T1000 (cell line): ENCODE results near the gene ZNF594.
"Not testable (repeated sequence)": the region's sequence is repeated elsewhere in the genome, so short reads cannot be mapped to it uniquely, and the experiment has no call there.

Experiments used
- DNase-seq: peaks from one replicate; lab custom pipeline; 2025; ENCODE audit warnings: mixed read lengths; lab: John Stamatoyannopoulos, UW

Gene ZNF594

GRCh38 chr17:5201011-5201410 is 9.3 kb upstream of the ZNF594 start:
- no peak for DNase-seq

- no peak for DNase-seq
Measured at GRCh38 chr17:5200360-5200759, 8.7 kb upstream of the ZNF594 start.

- no peak for DNase-seq
Measured at GRCh38 chr17:5198472-5198871, 6.8 kb upstream of the ZNF594 start.

DNA sequence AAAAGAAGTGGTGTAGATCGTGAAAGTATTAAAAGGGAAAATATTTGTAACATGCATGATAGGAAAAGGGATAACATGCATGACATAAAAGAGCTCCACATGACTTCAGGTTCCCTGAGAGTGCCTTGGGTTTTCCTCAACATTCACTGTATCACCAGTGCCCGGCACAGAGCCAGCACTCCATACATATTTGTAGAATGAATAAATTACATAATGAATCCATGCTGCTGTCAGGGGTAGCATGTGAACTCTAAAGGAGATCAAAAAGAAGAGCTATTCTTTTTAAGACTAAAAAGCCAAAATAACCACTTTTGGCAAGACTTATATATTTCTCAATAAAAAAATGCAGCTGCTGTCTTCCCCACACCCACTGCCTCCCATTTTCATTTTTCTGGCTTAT is 2.7 kb upstream of the ZNF594 start:
- DNase-seq, result no peak

GRCh38 chr17:5184288-5184687 is 7.4 kb downstream of the ZNF594 start:
- no peak for DNase-seq

DNA sequence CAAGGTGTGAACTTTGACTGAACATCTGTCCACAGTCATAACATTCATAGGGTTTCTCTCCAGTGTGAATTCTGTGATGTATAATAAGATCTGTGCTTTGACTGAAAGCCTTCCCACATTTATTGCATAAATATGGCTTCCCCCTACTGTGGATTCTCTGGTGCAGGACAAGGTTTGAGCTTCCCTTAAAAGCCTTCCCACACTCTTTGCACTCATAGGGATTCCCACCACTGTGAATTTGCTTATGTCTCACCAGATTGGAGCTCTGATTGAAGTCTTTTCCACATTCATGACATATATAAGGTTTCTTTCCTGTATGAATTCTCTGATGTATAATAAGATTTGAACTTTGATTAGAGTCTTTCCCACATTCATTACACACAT is 8.3 kb downstream of the ZNF594 start:
- no peak for DNase-seq

DNA sequence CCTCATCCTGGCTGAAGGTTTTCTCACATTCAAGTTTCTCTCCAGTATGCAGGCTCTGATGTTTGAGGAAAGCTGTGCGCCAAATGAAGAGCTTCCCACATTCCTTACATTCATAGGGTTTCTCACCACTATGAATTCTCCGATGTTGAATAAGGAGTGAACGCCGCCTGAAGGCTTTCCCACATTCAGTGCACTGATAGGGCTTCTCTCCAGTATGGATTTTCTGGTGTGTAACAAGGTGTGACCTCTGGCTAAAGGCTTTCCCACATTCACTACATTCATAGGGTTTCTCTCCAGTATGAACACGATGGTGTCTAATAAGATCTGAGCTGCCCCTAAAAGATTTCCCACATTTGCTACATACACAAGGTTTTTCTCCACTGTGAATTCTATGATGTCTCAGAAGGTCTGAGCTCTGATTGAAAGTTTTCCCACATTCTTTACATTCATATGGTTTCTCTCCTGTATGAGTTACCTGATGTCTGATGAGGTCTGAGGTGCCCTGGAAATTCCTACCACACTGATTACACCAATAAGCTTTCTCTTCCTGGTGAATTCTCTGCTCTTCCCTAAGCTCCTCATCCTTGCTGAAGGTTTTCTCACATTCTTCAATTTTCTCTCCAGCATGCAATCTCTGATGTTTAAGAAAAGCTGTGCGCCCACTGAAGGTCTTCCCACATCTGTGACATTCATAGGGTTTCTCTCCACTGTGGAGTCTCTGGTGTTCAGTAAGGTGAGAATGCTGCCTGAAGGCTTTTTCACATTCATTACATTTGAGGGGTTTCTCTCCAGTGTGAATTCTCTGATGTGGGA is 8.9 kb downstream of the ZNF594 start:
- DNase-seq, result no peak

GRCh38 chr17:5181509-5182305 is 10.0 kb downstream of the ZNF594 start:
- no peak for DNase-seq

DNA sequence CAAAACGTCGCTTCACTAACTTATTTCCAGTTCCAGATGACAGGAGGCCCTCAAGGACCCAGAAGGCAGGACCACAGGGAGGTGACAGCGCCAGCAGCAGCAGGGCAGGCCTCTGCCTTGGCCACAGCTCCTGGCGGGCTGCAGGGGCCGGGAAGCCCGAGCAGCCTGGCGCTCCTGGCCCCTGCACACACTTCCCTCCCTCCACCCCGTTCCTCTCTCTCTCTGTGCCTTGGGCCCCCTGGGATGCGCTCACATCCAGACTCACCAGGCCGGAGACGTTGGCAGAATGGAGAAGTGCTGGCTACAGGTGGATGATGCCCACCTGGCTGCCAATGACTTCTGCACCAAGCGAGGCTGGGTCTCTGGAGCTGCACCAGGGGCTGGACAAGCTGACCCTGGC is 12.7 kb downstream of the ZNF594 start:
- DNase-seq, result no peak

DNA sequence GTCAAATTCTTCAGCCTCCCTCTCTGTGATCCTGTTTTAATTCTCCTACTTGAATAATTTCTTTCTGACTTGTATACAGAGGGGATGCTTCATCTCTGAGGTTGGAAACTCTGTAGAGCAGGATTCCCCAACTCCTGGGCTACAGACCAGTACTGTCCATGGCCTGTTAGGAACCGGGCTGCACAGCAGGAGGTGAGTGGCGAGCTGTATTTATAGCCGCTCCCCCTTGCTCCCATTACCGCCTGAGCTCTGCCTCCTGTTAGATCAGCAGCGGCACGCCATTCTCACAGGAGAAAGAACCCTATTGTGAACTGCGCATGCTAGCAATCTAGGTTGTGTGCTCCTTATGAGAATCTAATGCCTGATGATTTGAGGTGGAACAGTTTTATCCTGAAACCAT is 16.6 kb downstream of the ZNF594 start:
- DNase-seq, result not testable (repeated sequence)

GRCh38 chr17:5165791-5166564 is 25.7 kb downstream of the ZNF594 start:
- not testable (repeated sequence) for DNase-seq

DNA sequence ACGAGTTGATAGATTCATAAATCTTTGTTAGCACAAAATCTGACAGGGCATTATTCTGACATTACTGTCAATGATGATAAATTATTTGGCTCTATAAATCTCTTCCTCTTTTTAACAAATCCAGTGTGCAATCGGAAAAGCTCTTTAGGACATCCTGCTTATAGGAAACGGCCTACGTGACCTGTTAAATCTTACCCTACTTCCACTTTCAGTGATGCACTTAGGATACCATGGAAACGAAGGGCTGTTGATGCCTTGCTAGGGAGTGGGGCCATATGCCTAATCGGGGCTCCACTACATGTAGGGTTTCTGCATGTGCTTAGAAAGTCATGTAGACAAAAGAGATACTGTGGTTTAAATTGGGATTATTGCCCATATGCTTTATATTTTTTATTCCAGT is 27.2 kb downstream of the ZNF594 start:
- DNase-seq, result no peak

- DNase-seq, result not testable (repeated sequence)
Measured at GRCh38 chr17:5161793-5162192, 29.9 kb downstream of the ZNF594 start.

GRCh38 chr17:5160702-5161101 is 31.0 kb downstream of the ZNF594 start:
- DNase-seq, result not testable (repeated sequence)

- DNase-seq, result not testable (repeated sequence)
Measured at GRCh38 chr17:5146122-5146521, 45.5 kb downstream of the ZNF594 start.

- DNase-seq, result not testable (repeated sequence)
Measured at GRCh38 chr17:5142877-5143276, 48.8 kb downstream of the ZNF594 start.

DNA sequence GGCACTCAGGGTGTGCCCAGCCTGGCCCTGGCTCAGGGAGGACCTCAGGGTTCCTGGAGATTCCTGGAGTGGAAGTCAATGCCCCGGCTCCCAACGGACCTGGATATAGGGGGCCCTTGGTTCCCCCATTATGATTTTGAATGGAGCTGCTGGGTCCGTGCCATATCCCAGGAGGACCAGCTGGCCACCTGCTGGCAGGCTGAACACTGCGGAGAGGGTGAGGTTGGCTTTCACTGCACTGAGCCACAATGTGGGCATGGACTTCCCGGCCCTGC is 52.3 kb downstream of the ZNF594 start:
- DNase-seq, result no peak

DNA sequence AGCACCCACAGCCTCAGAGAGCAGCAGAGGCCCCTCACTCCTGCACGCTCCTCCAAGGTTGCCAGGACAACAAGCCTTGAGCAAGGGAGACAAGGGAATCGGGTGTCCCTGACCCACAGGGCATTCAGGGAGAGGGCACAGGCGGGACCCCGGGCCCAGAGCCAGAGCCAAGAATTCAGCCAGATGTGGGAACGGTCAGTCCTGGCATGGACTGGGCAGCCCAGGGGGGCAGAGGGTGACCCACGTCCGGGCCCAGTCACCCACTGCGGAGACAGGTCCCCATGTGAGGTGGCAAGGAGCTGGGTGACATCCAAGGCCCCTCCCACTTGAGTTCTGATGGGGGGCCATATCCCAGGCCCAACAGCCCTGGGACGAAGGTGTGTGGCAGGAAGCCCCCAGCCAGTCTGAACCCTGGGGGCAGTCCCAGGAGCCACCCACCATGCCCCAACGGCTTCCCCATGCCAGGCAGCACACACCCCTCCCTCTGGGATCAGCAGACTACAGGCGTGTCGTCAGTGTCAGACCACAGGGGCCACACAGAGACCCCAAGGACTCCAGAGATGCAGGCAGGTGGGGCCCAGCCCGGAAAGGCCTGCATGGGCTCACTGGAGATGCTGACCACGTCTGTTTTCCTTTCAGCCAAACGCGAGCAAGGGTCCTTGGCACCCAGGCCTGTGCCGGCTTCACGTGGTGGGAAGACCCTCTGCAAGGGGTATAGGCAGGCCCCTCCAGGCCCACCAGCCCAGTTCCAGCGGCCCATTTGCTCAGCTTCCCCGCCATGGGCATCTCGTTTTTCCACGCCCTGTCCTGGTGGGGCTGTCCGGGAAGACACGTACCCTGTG is 52.8 kb downstream of the ZNF594 start:
- no peak for DNase-seq

DNA sequence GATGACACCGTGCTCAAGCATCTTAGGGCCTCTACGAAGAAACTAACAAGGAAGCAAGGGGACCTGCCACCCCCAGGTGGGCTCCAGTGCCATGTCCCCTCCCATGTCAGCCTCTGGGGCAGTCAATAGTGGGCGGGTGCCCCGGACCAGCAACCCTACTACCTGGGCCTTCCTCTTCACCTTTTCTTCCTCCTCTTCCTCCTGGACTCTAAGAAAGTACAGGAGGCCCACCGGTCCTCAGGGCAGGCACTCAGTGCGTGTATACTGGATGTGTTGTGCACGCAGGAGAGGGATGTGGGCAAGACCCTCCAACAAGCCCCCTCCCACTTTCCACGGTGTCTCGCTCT is 53.5 kb downstream of the ZNF594 start:
- not testable (repeated sequence) for DNase-seq

DNA sequence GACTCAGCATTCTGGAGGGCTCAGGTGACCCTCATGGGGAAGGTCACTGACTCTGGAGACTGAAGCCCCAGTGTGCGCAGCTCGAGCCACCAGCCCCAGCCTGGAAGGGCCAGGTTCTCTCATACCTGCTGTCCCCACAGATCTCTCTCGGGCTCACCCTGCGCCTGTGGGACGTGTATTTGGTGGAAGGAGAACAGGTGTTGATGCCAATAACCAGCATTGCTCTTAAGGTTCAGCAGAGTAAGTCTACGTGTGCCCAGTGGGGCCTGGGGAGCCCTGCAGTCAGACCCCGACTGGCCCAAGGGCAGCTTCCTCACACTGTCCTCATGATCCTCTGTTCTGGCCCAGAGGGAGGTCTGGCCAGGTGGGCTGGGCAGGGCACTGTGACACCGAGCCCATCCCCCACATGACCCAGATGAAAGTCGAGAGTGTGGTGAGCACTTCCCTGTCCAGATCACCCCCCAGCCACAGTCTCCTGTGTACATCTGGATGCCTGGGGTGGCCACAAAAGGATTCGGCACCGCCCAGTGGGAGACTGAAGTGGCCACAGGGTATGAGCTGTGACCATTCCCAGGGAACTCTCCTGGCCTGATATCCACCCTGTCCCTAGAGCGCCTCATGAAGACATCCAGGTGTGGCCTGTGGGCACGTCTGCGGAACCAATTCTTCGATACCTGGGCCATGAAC is 54.0 kb downstream of the ZNF594 start:
- DNase-seq, result not testable (repeated sequence)
